ENCODE measurements around the gene ALKBH1.

DNA sequence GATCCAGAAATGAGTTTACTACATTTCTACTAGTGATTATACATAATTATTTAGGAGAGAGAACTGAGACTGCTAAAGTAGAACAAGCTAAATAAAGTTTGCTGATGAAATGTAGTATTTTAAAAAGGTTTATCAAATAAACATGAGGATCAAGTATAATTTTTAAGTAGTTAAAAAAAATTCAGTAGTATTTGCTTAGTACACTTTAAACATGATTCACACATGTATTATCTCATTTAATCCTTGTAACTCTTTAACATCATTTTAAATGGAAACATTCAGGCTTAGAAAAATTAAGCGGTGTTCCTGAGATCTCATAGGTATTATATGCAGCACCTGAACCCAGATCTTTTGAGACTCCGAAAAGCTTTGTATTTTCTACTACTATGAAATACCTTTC, 44.4 kb upstream of the ALKBH1 start:
- no peak for TF ChIP-seq SP1 (IDR thresholded peaks at IDR 0.05)
- TF ChIP-seq FOXA1 (IDR thresholded peaks at IDR 0.05) = no peak
- TF ChIP-seq HDGF (IDR thresholded peaks at IDR 0.05; ENCODE audit: borderline replicate concordance) = no peak
- TF ChIP-seq FOXM1 (IDR thresholded peaks at IDR 0.05; ENCODE audit: borderline replicate concordance) = no peak
- no peak for TF ChIP-seq SUZ12 (IDR thresholded peaks at IDR 0.05)
- no peak for TF ChIP-seq ELF4 (IDR thresholded peaks at IDR 0.05)
- no peak for TF ChIP-seq FOXK2 (IDR thresholded peaks at IDR 0.05)

Measured in HEK293T (cell line).